Endothelial cell of umbilical vein (primary cell): ENCODE data around the gene CDH23. TPM values are rescaled to one million over a fixed set of nuclear protein-coding genes. Genes with fewer than 3 reads are reported as not detected.

Experiments used
- BruUV-seq: library from RNA; stranded (reverse); fragments of 400-500 nt; replicated peaks from 2 replicates; lab custom pipeline; 2021; lab: Mats Ljungman, UMichigan
- CTCF ChIA-PET: fragments of 300-600, 350-600 bp; sonication (Branson Sonifier 250); formaldehyde crosslinking; loops from one replicate; lab custom pipeline; 2021; ENCODE audit warnings: antibody characterized with exemption, inconsistent platforms; lab: Charles Lee
- POLR2A ChIA-PET: fragments of 300-600, 350-600 bp; sonication (Branson Sonifier 250); formaldehyde crosslinking; loops from one replicate; lab custom pipeline; 2021; ENCODE audit warnings: antibody characterized with exemption, inconsistent platforms; lab: Charles Lee
- DNase-seq: peaks from one replicate; pipeline ENCODE4 v3.0.0-alpha.2; 2011; ENCODE audit warnings: low read depth, low spot score
- FAIRE-seq: peaks from 2 replicates; lab custom pipeline; 2011; peaks lifted over from hg19 to GRCh38; lab: Jason Lieb, UNC
- H2AFZ ChIP-seq: 2 replicates; pipeline ENCODE4 v1.6.0; 2012; ENCODE audit warnings: low read depth, low read length, control low read depth, inconsistent platforms
- H3K27ac ChIP-seq: 2 replicates; pipeline ENCODE4 v1.5.1; 2011; ENCODE audit warnings: low read depth, mild to moderate bottlenecking, control low read depth, low read length, moderate library complexity; ENCODE audit not compliant: insufficient read depth
- H3K27me3 ChIP-seq, 2 experiments: 2 replicates each; pipeline versions ENCODE4 v1.6.0 to v1.6.1; 2011; ENCODE audit warnings: low read length in 2 of 2, mixed read lengths in 1 of 2; ENCODE audit not compliant: control insufficient read depth in 2 of 2, insufficient read depth in 2 of 2
- H3K36me3 ChIP-seq, 2 experiments: 2 replicates in 1 of 2; 3 replicates in 1 of 2; pipeline ENCODE4 v1.5.1; 2011; ENCODE audit warnings: low read length in 2 of 2, mild to moderate bottlenecking in 1 of 2, moderate library complexity in 1 of 2; ENCODE audit not compliant: control insufficient read depth in 2 of 2, insufficient read depth in 2 of 2; ENCODE audit errors: extremely low read depth in 1 of 2
- H3K4me1 ChIP-seq: 3 replicates; pipeline ENCODE4 v1.5.1; 2011; ENCODE audit warnings: mild to moderate bottlenecking, low read length; ENCODE audit not compliant: control insufficient read depth, insufficient read depth; ENCODE audit errors: extremely low read depth
- H3K4me2 ChIP-seq: 2 replicates; pipeline ENCODE4 v1.6.1; 2011; ENCODE audit warnings: low read length, control low read depth, mixed read lengths; ENCODE audit not compliant: insufficient read depth
- H3K4me3 ChIP-seq, 3 experiments: fragments of 200-600 bp in 1 of 3; sonication (generic), shearing (Covaris generic) in 1 of 3; replicated peaks in 1 of 3; 2 replicates each; pipeline ENCODE4 v1.5.1; 2011 to 2016; ENCODE audit warnings: control low read depth in 3 of 3, low read length in 3 of 3, mild to moderate bottlenecking in 2 of 3, inconsistent platforms in 1 of 3, low read depth in 1 of 3, moderate library complexity in 1 of 3; ENCODE audit not compliant: insufficient read depth in 1 of 3
- H3K79me2 ChIP-seq: 2 replicates; pipeline ENCODE4 v1.6.0; 2012; ENCODE audit warnings: low read length, inconsistent platforms; ENCODE audit not compliant: control insufficient read depth, insufficient read depth
- H3K9ac ChIP-seq: replicated peaks from 2 replicates; pipeline ENCODE3; 2011; ENCODE audit warnings: low read length, control low read depth; ENCODE audit not compliant: insufficient read depth; ENCODE audit errors: extremely low read depth
- H3K9me1 ChIP-seq: replicated peaks from 3 replicates; pipeline ENCODE4 v1.6.0; 2011; ENCODE audit warnings: mild to moderate bottlenecking, low read length; ENCODE audit not compliant: control insufficient read depth, insufficient read depth; ENCODE audit errors: extremely low read depth
- H3K9me3 ChIP-seq: replicated peaks from 2 replicates; pipeline ENCODE4 v1.5.1; 2012; ENCODE audit warnings: low read length, inconsistent platforms; ENCODE audit not compliant: control insufficient read depth, insufficient read depth
- H4K20me1 ChIP-seq: replicated peaks from 2 replicates; pipeline ENCODE3; 2011; ENCODE audit warnings: mild to moderate bottlenecking, low read length; ENCODE audit not compliant: control insufficient read depth, insufficient read depth; ENCODE audit errors: extremely low read depth
- EZH2 ChIP-seq: IDR thresholded peaks from 2 replicates; pipeline ENCODE4 v1.6.1; 2012; ENCODE audit warnings: borderline replicate concordance, low read depth, mild to moderate bottlenecking, moderate library complexity, low read length, inconsistent platforms; ENCODE audit not compliant: severe bottlenecking
- FOS ChIP-seq: IDR thresholded peaks from 2 replicates; pipeline ENCODE4 v1.6.1; 2011; ENCODE audit warnings: mild to moderate bottlenecking, low read length, moderate library complexity, borderline replicate concordance; ENCODE audit not compliant: insufficient read depth
- GATA2 ChIP-seq: IDR thresholded peaks from 2 replicates; pipeline ENCODE4 v1.7.0; 2011; ENCODE audit warnings: low read depth, mild to moderate bottlenecking, moderate library complexity, mixed read lengths, low read length; ENCODE audit not compliant: insufficient read length, insufficient read depth
- JUN ChIP-seq: IDR thresholded peaks from 2 replicates; pipeline ENCODE4 v1.6.1; 2011; ENCODE audit warnings: borderline replicate concordance, low read depth; ENCODE audit not compliant: insufficient read length, insufficient read depth
- MYC ChIP-seq: IDR thresholded peaks from one replicate; pipeline ENCODE4 v1.6.1; 2011; ENCODE audit warnings: mild to moderate bottlenecking, low read depth, low read length
- POLR2A ChIP-seq: IDR thresholded peaks from 2 replicates; pipeline ENCODE4 v1.6.1; 2012; ENCODE audit warnings: low read depth, mild to moderate bottlenecking, control low read depth, low read length
- POLR2AphosphoS5 ChIP-seq: IDR thresholded peaks from 2 replicates; pipeline ENCODE4 v1.6.1; 2012; ENCODE audit warnings: low read depth, mild to moderate bottlenecking, control low read depth, low read length, moderate library complexity; ENCODE audit not compliant: insufficient read depth
- dilution Hi-C: fragments of 300-500 bp; cut with MboI; formaldehyde crosslinking; loops from one replicate; pipeline ENCODE4 v1.15.0; 2019; ENCODE audit warnings: low sequenced_read_pairs; ENCODE audit not compliant: extremely low pct_ligation_motif_present
- intact Hi-C: fragments of 100-400 bp; cut with micrococcal nuclease; formaldehyde crosslinking; loops from one replicate; pipeline ENCODE4 v1.10.0; 2022
- polyA plus RNA-seq, 4 experiments: library from polyadenylated mRNA; depleted of rRNA in 3 of 4; stranded (reverse) in 3 of 4; unstranded in 1 of 4; fragments of >200 nt; gene quantifications; 2 replicates each; pipeline versions ENCODE4 v1.2.1 to v1.2.3, GENCODE V29; 2011 to 2012; ENCODE audit warnings: missing spikeins in 1 of 4
- total RNA-seq: library from RNA; stranded (reverse); gene quantifications from 2 replicates; pipeline ENCODE4 v1.2.3, GENCODE V29; 2021
- TF ChIP-seq, protein P1 (sequence below), 2 donors: IDR thresholded peaks; 1 replicate in 1 of 2; 2 replicates in 1 of 2; pipeline ENCODE4 v1.5.1; 2011; ENCODE audit warnings: low read length in 2 of 2, mild to moderate bottlenecking in 2 of 2, moderate library complexity in 2 of 2, control low read depth in 1 of 2, inconsistent platforms in 1 of 2, low read depth in 1 of 2; ENCODE audit not compliant: insufficient read depth in 1 of 2; ENCODE audit errors: extremely low read depth in 1 of 2
- TF ChIP-seq, protein P2 (sequence below): IDR thresholded peaks from 2 replicates; pipeline ENCODE4 v1.6.1; 2011; ENCODE audit not compliant: insufficient read depth, insufficient read length

CDH23 gene
- total and polyA plus RNA-seq, 2 donors (not counting 3 experiments of a cell fraction or from before 2014, with no cell fraction given) = not detected

DNA sequence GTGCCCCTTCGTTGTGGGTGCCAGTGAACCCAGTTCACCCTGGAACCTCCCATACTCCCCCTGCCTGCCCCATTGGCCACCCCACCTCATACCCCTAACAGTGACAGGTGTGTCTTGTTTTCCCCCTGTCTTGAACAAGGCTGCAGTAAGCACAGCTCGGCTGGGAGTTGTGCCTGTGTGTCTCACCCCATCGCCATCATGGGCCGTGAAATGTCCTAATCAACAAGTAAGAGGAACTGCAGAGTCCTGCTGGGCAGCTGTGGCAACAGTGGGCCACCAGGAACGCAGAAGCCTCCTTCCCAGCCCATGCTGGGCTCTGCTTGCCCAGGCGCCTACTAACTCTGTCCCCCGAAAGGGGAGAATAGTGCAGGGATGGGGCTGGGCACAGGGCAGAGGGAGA, 231.2 kb downstream of the CDH23 start:
- H3K9ac ChIP-seq = no peak overlapping the region
- no peaks in the 10 kb centered on the region for H3K36me3 ChIP-seq
- H2AFZ ChIP-seq = no peak overlapping the region
- POLR2A ChIA-PET = no interaction called here
- H3K27me3 ChIP-seq = peaks cover 3 to 4% of the 10 kb centered on the region in 2 experiments
- H4K20me1 ChIP-seq = no peaks in the 10 kb centered on the region
- no peak for FAIRE-seq
- no peaks in the 10 kb centered on the region for H3K9me3 ChIP-seq
- TF ChIP-seq, protein P1, sequence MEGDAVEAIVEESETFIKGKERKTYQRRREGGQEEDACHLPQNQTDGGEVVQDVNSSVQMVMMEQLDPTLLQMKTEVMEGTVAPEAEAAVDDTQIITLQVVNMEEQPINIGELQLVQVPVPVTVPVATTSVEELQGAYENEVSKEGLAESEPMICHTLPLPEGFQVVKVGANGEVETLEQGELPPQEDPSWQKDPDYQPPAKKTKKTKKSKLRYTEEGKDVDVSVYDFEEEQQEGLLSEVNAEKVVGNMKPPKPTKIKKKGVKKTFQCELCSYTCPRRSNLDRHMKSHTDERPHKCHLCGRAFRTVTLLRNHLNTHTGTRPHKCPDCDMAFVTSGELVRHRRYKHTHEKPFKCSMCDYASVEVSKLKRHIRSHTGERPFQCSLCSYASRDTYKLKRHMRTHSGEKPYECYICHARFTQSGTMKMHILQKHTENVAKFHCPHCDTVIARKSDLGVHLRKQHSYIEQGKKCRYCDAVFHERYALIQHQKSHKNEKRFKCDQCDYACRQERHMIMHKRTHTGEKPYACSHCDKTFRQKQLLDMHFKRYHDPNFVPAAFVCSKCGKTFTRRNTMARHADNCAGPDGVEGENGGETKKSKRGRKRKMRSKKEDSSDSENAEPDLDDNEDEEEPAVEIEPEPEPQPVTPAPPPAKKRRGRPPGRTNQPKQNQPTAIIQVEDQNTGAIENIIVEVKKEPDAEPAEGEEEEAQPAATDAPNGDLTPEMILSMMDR (IDR thresholded peaks at IDR 0.05; ENCODE audit: extremely low read depth in 1 of 2, insufficient read depth in 1 of 2, low read depth in 1 of 2, low read length in 2 of 2) = no peak
- TF ChIP-seq FOS (no peak), MYC (no peak), EZH2 (no peak), JUN (no peak), POLR2AphosphoS5 (no peak), POLR2A (no peak), GATA2 (no peak)
- TF ChIP-seq, protein P2, sequence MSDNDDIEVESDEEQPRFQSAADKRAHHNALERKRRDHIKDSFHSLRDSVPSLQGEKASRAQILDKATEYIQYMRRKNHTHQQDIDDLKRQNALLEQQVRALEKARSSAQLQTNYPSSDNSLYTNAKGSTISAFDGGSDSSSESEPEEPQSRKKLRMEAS = no peak
- intact Hi-C loops (no loop called here), dilution Hi-C loops (no loop called here)
- H3K4me2 ChIP-seq = no peak overlapping the region
- BruUV-seq = no TSS peak
- H3K79me2 ChIP-seq = no peaks in the 10 kb centered on the region
- no peaks in the 10 kb centered on the region for H3K9me1 ChIP-seq
- H3K4me1 ChIP-seq = no peaks in the 10 kb centered on the region
- no peak overlapping the region for H3K27ac ChIP-seq
- CTCF ChIA-PET = interaction anchor here (1.1 kb wide), 1 partner anchor 69 kb away, joined by 4 read pairs; no protein-coding TSS in a partner anchor
- H3K4me3 ChIP-seq = no peak overlapping the region
- no peak for DNase-seq
